Kidney (tissue), 14 donors: ENCODE data around the gene HIVEP3. TPM values are rescaled to one million over a fixed set of nuclear protein-coding genes. Genes with fewer than 3 reads are reported as not detected.
A peak's percentile ranks its signal among the peaks of the same experiment; 100 is the strongest.

Source experiments
- DNase-seq, 5 donors: peaks; one replicate each; pipeline ENCODE4 v3.0.0-alpha.2; 2013 to 2020
- FAIRE-seq: peaks from 2 replicates; lab custom pipeline; 2012; peaks lifted over from hg19 to GRCh38; lab: Jason Lieb, UNC
- H3K27ac ChIP-seq, 2 donors: one replicate each; pipeline ENCODE4 v1.7.0; 2013; ENCODE audit warnings: low read depth in 2 of 2, low read length in 2 of 2, inconsistent platforms in 1 of 2
- H3K27me3 ChIP-seq: one replicate; pipeline ENCODE4 v1.7.1; 2013; ENCODE audit warnings: low read length, inconsistent platforms; ENCODE audit not compliant: control insufficient read depth, insufficient read depth
- H3K36me3 ChIP-seq, 3 donors: one replicate each; pipeline versions ENCODE4 v1.7.0 to v1.7.1; 2013; ENCODE audit warnings: low read length in 3 of 3, control low read depth in 1 of 3, inconsistent platforms in 1 of 3; ENCODE audit not compliant: insufficient read depth in 3 of 3, control insufficient read depth in 2 of 3
- H3K4me1 ChIP-seq, 3 donors: one replicate each; pipeline versions ENCODE4 v1.7.0 to v1.7.1; 2013; ENCODE audit warnings: low read length in 3 of 3, inconsistent platforms in 1 of 3, low read depth in 1 of 3; ENCODE audit not compliant: control insufficient read depth in 2 of 3, insufficient read depth in 2 of 3
- H3K4me3 ChIP-seq, 3 donors: one replicate each; pipeline versions ENCODE4 v1.7.0 to v1.8.1; 2013; ENCODE audit warnings: low read length in 3 of 3, control low read depth in 1 of 3, inconsistent platforms in 1 of 3
- H3K9ac ChIP-seq, 3 donors: one replicate each; pipeline versions ENCODE4 v1.7.0 to v1.7.1; 2013; ENCODE audit warnings: low read length in 3 of 3, control low read depth in 1 of 3, inconsistent platforms in 1 of 3
- H3K9me3 ChIP-seq, 3 donors: one replicate each; pipeline versions ENCODE4 v1.7.0 to v1.7.1; 2013; ENCODE audit warnings: low read length in 3 of 3, control low read depth in 1 of 3, inconsistent platforms in 1 of 3; ENCODE audit not compliant: control insufficient read depth in 2 of 3, insufficient read depth in 1 of 3
- CTCF ChIP-seq: IDR thresholded peaks from 3 replicates; pipeline ENCODE4 v1.5.1; 2012; ENCODE audit warnings: mild to moderate bottlenecking, moderate library complexity, borderline replicate concordance; ENCODE audit not compliant: insufficient read depth; ENCODE audit errors: extremely low read depth
- intact Hi-C: fragments of 100-400 bp; cut with DNase I; formaldehyde crosslinking; loops from one replicate; pipeline ENCODE4 v1.11.1; 2022
- polyA plus RNA-seq: library from polyadenylated mRNA; stranded (reverse); fragments of 350-450 nt; fragmentation: Illumina TruSeq; extraction: RNeasy Lipid Tissue Mini Kit (QIAGEN cat#74804); gene quantifications from one replicate; pipeline ENCODE4 v1.2.3, GENCODE V29; 2014; ENCODE audit warnings: low read depth, low replicate concordance; ENCODE audit not compliant: insufficient read depth
- total RNA-seq: library from RNA; stranded (reverse); fragmentation: NEBNext Ultra II Directional; extraction: Animal tissue kit (Norgen Biotek cat#: 25700); gene quantifications from one replicate; pipeline ENCODE4 v1.2.1, GENCODE V29; 2021
- donor health status: control.
- donor health status: control.
- donor health status: control.
- donor health status: control.
- donor health status: control.
- donor health status: DM: yes; HTN: yes; CAD: no.
- donor health status: Normal renal cell carcinoma (clear cell type).

Gene HIVEP3
- total and polyA plus RNA-seq, 2 donors from 2014 or later: 3.5 to 11.0 TPM

GRCh38 chr1:41573785-41574713 lies 344.7 kb downstream of the HIVEP3 start:
- Histone ChIP-seq H3K4me1 (peaks cover 0 to 6% (median 0%) of the 10 kb centered on the region in 3 donors), H3K9me3 (no peaks in the 10 kb centered on the region), H3K36me3 (no peaks in the 10 kb centered on the region), H3K4me3 (no peak overlapping the region), H3K27me3 (no peaks in the 10 kb centered on the region), H3K9ac (no peak overlapping the region), H3K27ac (no peak overlapping the region)
- intact Hi-C loops: no loop called here
- TF ChIP-seq CTCF: peak; percentile 89
- DNase-seq (peak; percentile 80 to 93 (median 86)), FAIRE-seq (no peak)

GRCh38 chr1:41573194-41573593 lies 345.5 kb downstream of the HIVEP3 start:
- TF ChIP-seq CTCF: no peak
- H3K36me3 ChIP-seq: no peaks in the 10 kb centered on the region
- H3K4me3 ChIP-seq: no peak overlapping the region
- DNase-seq: no peak
- H3K4me1 ChIP-seq: peaks cover 0 to 3% (median 0%) of the 10 kb centered on the region in 3 donors
- no peaks in the 10 kb centered on the region for H3K9me3 ChIP-seq
- intact Hi-C loops: no loop called here
- no peaks in the 10 kb centered on the region for H3K27me3 ChIP-seq
- no peak overlapping the region for H3K27ac ChIP-seq
- no peak for FAIRE-seq
- H3K9ac ChIP-seq: no peak overlapping the region

GRCh38 chr1:41572224-41572623 lies 346.5 kb downstream of the HIVEP3 start:
- peaks cover 0 to 3% (median 0%) of the 10 kb centered on the region in 3 donors for H3K4me1 ChIP-seq
- no peak overlapping the region for H3K9ac ChIP-seq
- DNase-seq (no peak), FAIRE-seq (no peak)
- no peak overlapping the region for H3K4me3 ChIP-seq
- no peak for TF ChIP-seq CTCF
- intact Hi-C loops: no loop called here
- no peaks in the 10 kb centered on the region for H3K36me3 ChIP-seq
- H3K27me3 ChIP-seq: no peaks in the 10 kb centered on the region
- no peak overlapping the region for H3K27ac ChIP-seq
- no peaks in the 10 kb centered on the region for H3K9me3 ChIP-seq
